Stimulated activated CD8-positive, alpha-beta memory T cell treated with anti-CD3 and anti-CD28 coated beads, Interleukin-2, amount 100 ng/mL, for 48 hours (primary cell): ENCODE measurements around the gene LACTBL1.
"Not testable (repeated sequence)": the region's sequence is repeated elsewhere in the genome, so short reads cannot be mapped to it uniquely, and the experiment has no call there.

Experiments used
- DNase-seq, 2 donors: peaks; one replicate each; pipeline ENCODE4 v3.0.0-alpha.2; 2020; ENCODE audit warnings: low read depth in 2 of 2

Gene LACTBL1

GRCh38 chr1:22972760-22973159 lies at the start of gene LACTBL1:
TSS of gene LACTBL1 (minus strand) at chr1:22972866. CDS start at chr1:22972316, 550 bp downstream.
- no peak for DNase-seq

GRCh38 chr1:23021834-23022233 lies 49.2 kb upstream of the LACTBL1 start:
- DNase-seq = no peak

- DNase-seq = no peak
Measured at GRCh38 chr1:23020706-23021405, 48.2 kb upstream of the LACTBL1 start.

GRCh38 chr1:23019863-23020625 lies 47.4 kb upstream of the LACTBL1 start:
- DNase-seq = peak; percentile 1 to 3

GRCh38 chr1:23019094-23019862 lies 46.6 kb upstream of the LACTBL1 start, which contains the start of gene KDM1A:
TSS of gene KDM1A (plus strand) at chr1:23019468. CDS start at chr1:23019597, 129 bp downstream.
- DNase-seq = peak; percentile 92 to 95

- no peak for DNase-seq
Measured at GRCh38 chr1:23018661-23019093, 46.0 kb upstream of the LACTBL1 start.

GRCh38 chr1:23013657-23014056 lies 41.0 kb upstream of the LACTBL1 start:
- DNase-seq = no peak

GRCh38 chr1:23010025-23010424 lies 37.4 kb upstream of the LACTBL1 start:
- not testable (repeated sequence) for DNase-seq

GRCh38 chr1:23008901-23009300 lies 36.2 kb upstream of the LACTBL1 start:
- no peak for DNase-seq

- DNase-seq = no peak
Measured at GRCh38 chr1:23007106-23007505, 34.4 kb upstream of the LACTBL1 start.

- not testable (repeated sequence) for DNase-seq
Measured at GRCh38 chr1:23004769-23005168, 32.1 kb upstream of the LACTBL1 start.

- no peak for DNase-seq
Measured at GRCh38 chr1:23004112-23004511, 31.4 kb upstream of the LACTBL1 start.

GRCh38 chr1:23002218-23002617 lies 29.6 kb upstream of the LACTBL1 start:
- not testable (repeated sequence) for DNase-seq

- DNase-seq = not testable (repeated sequence)
Measured at GRCh38 chr1:23000133-23000532, 27.5 kb upstream of the LACTBL1 start.

GRCh38 chr1:22997528-22997927 lies 24.9 kb upstream of the LACTBL1 start:
- DNase-seq = not testable (repeated sequence)

- no peak for DNase-seq
Measured at GRCh38 chr1:22995774-22996173, 23.1 kb upstream of the LACTBL1 start.

GRCh38 chr1:22993220-22993795 lies 20.6 kb upstream of the LACTBL1 start:
- DNase-seq = not testable (repeated sequence)

GRCh38 chr1:22992384-22992783 lies 19.7 kb upstream of the LACTBL1 start:
- DNase-seq = not testable (repeated sequence)

- DNase-seq = no peak
Measured at GRCh38 chr1:22983944-22984343, 11.3 kb upstream of the LACTBL1 start.

GRCh38 chr1:22980471-22980790 lies 7.8 kb upstream of the LACTBL1 start:
- DNase-seq = not testable (repeated sequence)

- DNase-seq = no peak
Measured at GRCh38 chr1:22978299-22978698, 5.6 kb upstream of the LACTBL1 start.
